GM23338 (cell line): ENCODE data around the gene SLC25A42. TPM values are rescaled to one million over a fixed set of nuclear protein-coding genes. Genes with fewer than 3 reads are reported as not detected.

Experiments used
- JUNB ChIP-seq: IDR thresholded peaks from one replicate; pipeline ENCODE4 v1.6.1; 2016; ENCODE audit warnings: antibody characterized with exemption; ENCODE audit not compliant: unreplicated experiment
- REST ChIP-seq: IDR thresholded peaks from one replicate; pipeline ENCODE4 v1.6.1; 2018; ENCODE audit warnings: antibody characterized with exemption; ENCODE audit not compliant: unreplicated experiment
- ZNF462 ChIP-seq: fragments of 250-450 bp; sonication (Bioruptor Pico); IDR thresholded peaks from 2 replicates; pipeline ENCODE4 v1.5.0; 2020; ENCODE audit warnings: mild to moderate bottlenecking, moderate library complexity
- polyA plus RNA-seq: library from polyadenylated mRNA; unstranded; fragments of >200 nt; fragmentation: Nextera tagmentation; extraction: Ambion mirVana; gene quantifications from 2 replicates; pipeline ENCODE4 v1.2.1, GENCODE V29; 2016
- total RNA-seq: library from RNA; depleted of rRNA; stranded (reverse); fragments of >200 nt; shearing (Covaris generic); gene quantifications from 2 replicates; pipeline ENCODE4 v1.2.3, GENCODE V29; 2014

SLC25A42 gene
- total and polyA plus RNA-seq, 2 experiments from 2014 or later = 7.3 to 7.6 TPM

GRCh38 chr19:19152668-19153384, 89.0 kb downstream of the SLC25A42 start (continued):
- TF ChIP-seq REST (no peak), JUNB (no peak), ZNF462 (CRISPR knock-in tag) (no peak)
